GM23338 (cell line): ENCODE measurements around the gene ZNF48. TPM values are rescaled to one million over a fixed set of nuclear protein-coding genes. Genes with fewer than 3 reads are reported as not detected.

Source experiments
- ATAC-seq: fragments of 200-7000 bp; cut with Tn5 transposase; 3 replicates; pipeline ENCODE4 v1.9.1; 2020
- DNase-seq: peaks from one replicate; pipeline ENCODE4 v3.0.0-alpha.2; 2015; ENCODE audit warnings: low spot score
- H2AFZ ChIP-seq: fragments of 200-600 bp; sonication (generic); 2 replicates; pipeline ENCODE4 v1.8.0; 2016; ENCODE audit warnings: antibody characterized with exemption, mild to moderate bottlenecking, moderate library complexity
- H3F3A ChIP-seq: fragments of 200-600 bp; sonication (generic); replicated peaks from 2 replicates; pipeline ENCODE4 v1.8.0; 2017; ENCODE audit warnings: antibody characterized with exemption, mixed run types, low read depth
- H3K27ac ChIP-seq: fragments of 200-600 bp; sonication (generic); 2 replicates; pipeline ENCODE4 v1.6.1; 2016; ENCODE audit warnings: low read depth
- H3K27me3 ChIP-seq: fragments of 200-600 bp; sonication (generic); 2 replicates; pipeline ENCODE4 v1.8.0; 2016; ENCODE audit warnings: mild to moderate bottlenecking, mixed run types, moderate library complexity; ENCODE audit not compliant: insufficient read depth
- H3K36me3 ChIP-seq: fragments of 200-600 bp; sonication (generic); 2 replicates; pipeline ENCODE4 v1.8.0; 2016; ENCODE audit warnings: mild to moderate bottlenecking; ENCODE audit not compliant: insufficient read depth
- H3K4me1 ChIP-seq: fragments of 200-600 bp; sonication (generic); 2 replicates; pipeline ENCODE4 v1.8.0; 2016; ENCODE audit warnings: mild to moderate bottlenecking, moderate library complexity; ENCODE audit not compliant: insufficient read depth
- H3K4me2 ChIP-seq: fragments of 200-600 bp; sonication (generic); 2 replicates; pipeline ENCODE4 v1.7.1; 2017; ENCODE audit warnings: mixed run types
- H3K4me3 ChIP-seq: fragments of 200-600 bp; sonication (generic); 2 replicates; pipeline ENCODE4 v1.6.1; 2016; ENCODE audit warnings: mixed run types
- H3K79me2 ChIP-seq: fragments of 200-600 bp; sonication (generic); replicated peaks from 2 replicates; pipeline ENCODE4 v1.8.0; 2017; ENCODE audit warnings: mild to moderate bottlenecking; ENCODE audit not compliant: insufficient read depth
- H3K9me2 ChIP-seq: fragments of 200-600 bp; sonication (generic); 2 replicates; pipeline ENCODE4 v1.8.0; 2017; ENCODE audit not compliant: insufficient read depth
- H4K20me1 ChIP-seq: fragments of 200-600 bp; sonication (generic); replicated peaks from 2 replicates; pipeline ENCODE4 v1.8.0; 2017; ENCODE audit warnings: mild to moderate bottlenecking; ENCODE audit not compliant: insufficient read depth
- H3K27ac Mint-ChIP-seq: 2 replicates; pipeline ENCODE4 v1.8.0; 2020; ENCODE audit warnings: inconsistent platforms, mild to moderate bottlenecking, moderate library complexity, mixed read lengths
- H3K27me3 Mint-ChIP-seq: 3 replicates; pipeline ENCODE4 v1.8.0; 2022; ENCODE audit warnings: low read depth, mild to moderate bottlenecking, moderate library complexity, mixed read lengths, inconsistent platforms; ENCODE audit not compliant: insufficient read depth, poor library complexity
- H3K36me3 Mint-ChIP-seq: 3 replicates; pipeline ENCODE4 v1.8.0; 2021; ENCODE audit warnings: low read depth, mild to moderate bottlenecking, inconsistent platforms, moderate library complexity, mixed read lengths
- H3K4me1 Mint-ChIP-seq: 3 replicates; pipeline ENCODE4 v1.8.0; 2020; ENCODE audit warnings: mild to moderate bottlenecking, inconsistent platforms, mixed read lengths
- H3K4me3 Mint-ChIP-seq: 3 replicates; pipeline ENCODE4 v1.8.0; 2021; ENCODE audit warnings: moderate library complexity, mild to moderate bottlenecking, inconsistent platforms, mixed read lengths
- H3K9me3 Mint-ChIP-seq: 3 replicates; pipeline ENCODE4 v1.8.0; 2020; ENCODE audit warnings: moderate library complexity, mild to moderate bottlenecking, inconsistent platforms, mixed read lengths
- CREB1 ChIP-seq: fragments of 250-450 bp; sonication (Bioruptor Pico); IDR thresholded peaks from 2 replicates; pipeline ENCODE4 v1.5.0; 2020; ENCODE audit warnings: low read depth, mild to moderate bottlenecking, moderate library complexity
- EZH2 ChIP-seq: fragments of 200-600 bp; sonication (generic); IDR thresholded peaks from one replicate; pipeline ENCODE4 v1.8.0; 2017; ENCODE audit warnings: antibody characterized with exemption, mild to moderate bottlenecking, low read depth; ENCODE audit not compliant: unreplicated experiment
- EZH2phosphoT487 ChIP-seq: fragments of 200-600 bp; sonication (generic); IDR thresholded peaks from one replicate; pipeline ENCODE4 v1.8.1; 2018; ENCODE audit warnings: antibody characterized with exemption; ENCODE audit not compliant: unreplicated experiment
- JUNB ChIP-seq: IDR thresholded peaks from one replicate; pipeline ENCODE4 v1.6.1; 2016; ENCODE audit warnings: antibody characterized with exemption; ENCODE audit not compliant: unreplicated experiment
- NANOG ChIP-seq: IDR thresholded peaks from 2 replicates; pipeline ENCODE4 v1.6.1; 2016; ENCODE audit warnings: antibody characterized with exemption, borderline replicate concordance
- POLR2AphosphoS5 ChIP-seq: IDR thresholded peaks from 2 replicates; pipeline ENCODE4 v1.6.1; 2016; ENCODE audit warnings: antibody characterized with exemption, low read depth
- STAT1 ChIP-seq: IDR thresholded peaks from one replicate; pipeline ENCODE4 v1.6.1; 2016; ENCODE audit warnings: antibody characterized with exemption; ENCODE audit not compliant: unreplicated experiment
- ZNF114 ChIP-seq: fragments of 250-450 bp; sonication (Bioruptor Pico); IDR thresholded peaks from 2 replicates; pipeline ENCODE4 v1.5.0; 2020; ENCODE audit warnings: mild to moderate bottlenecking, moderate library complexity
- ZNF331 ChIP-seq: fragments of 250-450 bp; sonication (Bioruptor Pico); IDR thresholded peaks from 2 replicates; pipeline ENCODE4 v1.5.0; 2020; ENCODE audit warnings: low read depth, mild to moderate bottlenecking, moderate library complexity
- polyA plus RNA-seq: library from polyadenylated mRNA; unstranded; fragments of >200 nt; fragmentation: Nextera tagmentation; extraction: Ambion mirVana; gene quantifications from 2 replicates; pipeline ENCODE4 v1.2.1, GENCODE V29; 2016
- total RNA-seq: library from RNA; depleted of rRNA; stranded (reverse); fragments of >200 nt; shearing (Covaris generic); gene quantifications from 2 replicates; pipeline ENCODE4 v1.2.3, GENCODE V29; 2014
- TF ChIP-seq, protein P1 (sequence below): IDR thresholded peaks from one replicate; pipeline ENCODE4 v1.6.1; 2018; ENCODE audit warnings: antibody characterized with exemption; ENCODE audit not compliant: unreplicated experiment
- TF ChIP-seq, protein P2 (sequence below), 2 experiments: fragments of 200-600 bp in 1 of 2; sonication (generic) in 1 of 2; conservative IDR thresholded peaks; 2 replicates each; pipeline versions ENCODE4 v1.5.1 to v1.6.1; 2016 to 2017; ENCODE audit warnings: antibody characterized with exemption in 2 of 2, low read depth in 2 of 2, mild to moderate bottlenecking in 2 of 2, moderate library complexity in 1 of 2

Gene ZNF48
- total and polyA plus RNA-seq, 2 experiments from 2014 or later, result 4.8 to 44.3 TPM

DNA sequence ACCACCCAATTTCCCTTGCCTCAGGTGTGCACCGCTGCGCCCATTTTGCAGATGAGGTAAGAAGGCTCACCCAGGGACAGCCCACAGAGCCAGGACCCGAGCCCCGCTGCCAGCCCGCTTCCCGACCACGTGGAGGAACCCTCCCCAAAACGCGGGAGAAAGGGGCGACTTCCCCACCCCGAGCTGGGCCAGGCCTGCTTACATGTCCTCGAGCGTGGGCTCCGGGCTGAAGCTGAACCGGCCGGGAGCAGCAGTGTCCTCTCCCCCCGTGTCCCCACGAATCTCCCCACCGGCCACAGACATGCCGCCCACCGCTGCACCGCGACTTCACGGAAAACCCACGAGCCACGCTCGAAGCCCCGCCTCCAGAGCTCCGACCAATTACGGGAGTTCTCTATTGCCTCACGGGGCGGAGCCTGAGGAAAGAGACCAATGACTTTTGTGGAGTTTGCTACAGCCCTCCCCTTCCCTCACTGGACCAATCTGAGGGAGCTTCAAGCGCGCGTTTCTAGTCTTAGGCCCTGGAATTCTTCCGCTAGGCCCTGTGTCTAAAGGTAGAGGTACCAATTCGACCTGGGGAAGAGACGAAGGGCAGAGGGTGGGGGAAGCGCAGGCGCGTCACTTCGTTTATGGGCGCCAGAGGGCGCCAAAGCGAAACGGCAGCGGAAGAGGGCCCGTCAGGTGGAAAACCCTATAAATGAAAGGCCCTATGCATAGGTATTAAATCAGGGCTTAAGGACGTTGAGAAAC, 34.6 kb downstream of the ZNF48 start, which contains the start of gene DCTPP1 (continued):
- TF ChIP-seq, protein P1, sequence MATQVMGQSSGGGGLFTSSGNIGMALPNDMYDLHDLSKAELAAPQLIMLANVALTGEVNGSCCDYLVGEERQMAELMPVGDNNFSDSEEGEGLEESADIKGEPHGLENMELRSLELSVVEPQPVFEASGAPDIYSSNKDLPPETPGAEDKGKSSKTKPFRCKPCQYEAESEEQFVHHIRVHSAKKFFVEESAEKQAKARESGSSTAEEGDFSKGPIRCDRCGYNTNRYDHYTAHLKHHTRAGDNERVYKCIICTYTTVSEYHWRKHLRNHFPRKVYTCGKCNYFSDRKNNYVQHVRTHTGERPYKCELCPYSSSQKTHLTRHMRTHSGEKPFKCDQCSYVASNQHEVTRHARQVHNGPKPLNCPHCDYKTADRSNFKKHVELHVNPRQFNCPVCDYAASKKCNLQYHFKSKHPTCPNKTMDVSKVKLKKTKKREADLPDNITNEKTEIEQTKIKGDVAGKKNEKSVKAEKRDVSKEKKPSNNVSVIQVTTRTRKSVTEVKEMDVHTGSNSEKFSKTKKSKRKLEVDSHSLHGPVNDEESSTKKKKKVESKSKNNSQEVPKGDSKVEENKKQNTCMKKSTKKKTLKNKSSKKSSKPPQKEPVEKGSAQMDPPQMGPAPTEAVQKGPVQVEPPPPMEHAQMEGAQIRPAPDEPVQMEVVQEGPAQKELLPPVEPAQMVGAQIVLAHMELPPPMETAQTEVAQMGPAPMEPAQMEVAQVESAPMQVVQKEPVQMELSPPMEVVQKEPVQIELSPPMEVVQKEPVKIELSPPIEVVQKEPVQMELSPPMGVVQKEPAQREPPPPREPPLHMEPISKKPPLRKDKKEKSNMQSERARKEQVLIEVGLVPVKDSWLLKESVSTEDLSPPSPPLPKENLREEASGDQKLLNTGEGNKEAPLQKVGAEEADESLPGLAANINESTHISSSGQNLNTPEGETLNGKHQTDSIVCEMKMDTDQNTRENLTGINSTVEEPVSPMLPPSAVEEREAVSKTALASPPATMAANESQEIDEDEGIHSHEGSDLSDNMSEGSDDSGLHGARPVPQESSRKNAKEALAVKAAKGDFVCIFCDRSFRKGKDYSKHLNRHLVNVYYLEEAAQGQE, result no peak
- TF ChIP-seq NANOG (no peak), CREB1 (CRISPR knock-in tag) (peak; percentile 79), ZNF331 (no peak), EZH2 (no peak), EZH2phosphoT487 (no peak), ZNF114 (no peak), STAT1 (no peak), JUNB (no peak)

DNA sequence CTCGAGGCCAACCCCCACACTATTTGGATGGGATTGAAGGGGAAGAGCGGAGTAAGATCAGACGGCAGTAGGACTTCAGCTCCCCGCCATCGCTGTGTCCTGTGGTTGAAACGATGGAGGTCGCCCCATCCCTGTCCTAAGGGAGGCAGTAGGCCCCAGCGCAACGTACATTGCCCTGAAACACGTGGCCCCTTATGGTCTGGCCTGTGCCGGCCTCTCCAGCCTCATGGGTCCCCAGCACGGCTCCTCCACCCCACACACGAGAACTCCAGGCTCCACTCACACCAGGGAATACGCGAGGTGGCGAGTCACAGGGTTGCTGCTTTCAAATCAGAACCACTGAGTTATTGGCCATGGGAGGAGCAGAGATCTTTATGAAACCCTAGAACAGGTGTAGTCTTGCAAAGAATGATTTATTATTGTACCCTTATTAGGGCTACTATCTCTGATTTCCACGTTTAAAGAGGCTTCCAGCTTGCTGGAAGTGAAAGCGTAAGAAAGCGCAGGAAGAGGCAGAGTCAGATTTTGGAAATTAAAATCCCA, 35.3 kb downstream of the ZNF48 start:
- peak overlapping the region; percentile 56; the same call in 1 of the 2 replicates for H3K27ac ChIP-seq
- H3K4me3 ChIP-seq, result peak overlapping the region; percentile 6; the same call in 1 of the 2 replicates

More for the DNA sequence above, 35.3 kb downstream of the ZNF48 start:
- peak overlapping the region; percentile 35 for H3K4me2 ChIP-seq
- peaks cover 15% of the 10 kb centered on the region for H3K4me1 ChIP-seq
- peaks cover 32% of the 10 kb centered on the region for H3K79me2 ChIP-seq
- no peaks in the 10 kb centered on the region for H3K27me3 ChIP-seq
- Mint-ChIP-seq H3K27me3 (peaks cover 14% of the 10 kb centered on the region), H3K9me3 (no peaks in the 10 kb centered on the region; the same call in 2 of the 3 replicates), H3K36me3 (peaks cover 33% of the 10 kb centered on the region), H3K4me1 (peaks cover 11% of the 10 kb centered on the region), H3K27ac (no peak overlapping the region), H3K4me3 (no peak overlapping the region)
- peaks cover 7% of the 10 kb centered on the region; the same call in 1 of the 2 replicates for H3K36me3 ChIP-seq
- ATAC-seq (peak; percentile 68), DNase-seq (no peak)
- H3K9me2 ChIP-seq, result no peaks in the 10 kb centered on the region
- H4K20me1 ChIP-seq, result peaks cover 10% of the 10 kb centered on the region; the same call in 1 of the 2 replicates
- TF ChIP-seq JUNB (no peak), POLR2AphosphoS5 (peak; percentile 0; the same call in 1 of the 2 replicates), ZNF114 (no peak), EZH2 (no peak)
- TF ChIP-seq, protein P2, sequence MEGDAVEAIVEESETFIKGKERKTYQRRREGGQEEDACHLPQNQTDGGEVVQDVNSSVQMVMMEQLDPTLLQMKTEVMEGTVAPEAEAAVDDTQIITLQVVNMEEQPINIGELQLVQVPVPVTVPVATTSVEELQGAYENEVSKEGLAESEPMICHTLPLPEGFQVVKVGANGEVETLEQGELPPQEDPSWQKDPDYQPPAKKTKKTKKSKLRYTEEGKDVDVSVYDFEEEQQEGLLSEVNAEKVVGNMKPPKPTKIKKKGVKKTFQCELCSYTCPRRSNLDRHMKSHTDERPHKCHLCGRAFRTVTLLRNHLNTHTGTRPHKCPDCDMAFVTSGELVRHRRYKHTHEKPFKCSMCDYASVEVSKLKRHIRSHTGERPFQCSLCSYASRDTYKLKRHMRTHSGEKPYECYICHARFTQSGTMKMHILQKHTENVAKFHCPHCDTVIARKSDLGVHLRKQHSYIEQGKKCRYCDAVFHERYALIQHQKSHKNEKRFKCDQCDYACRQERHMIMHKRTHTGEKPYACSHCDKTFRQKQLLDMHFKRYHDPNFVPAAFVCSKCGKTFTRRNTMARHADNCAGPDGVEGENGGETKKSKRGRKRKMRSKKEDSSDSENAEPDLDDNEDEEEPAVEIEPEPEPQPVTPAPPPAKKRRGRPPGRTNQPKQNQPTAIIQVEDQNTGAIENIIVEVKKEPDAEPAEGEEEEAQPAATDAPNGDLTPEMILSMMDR (conservative IDR thresholded peaks at IDR 0.05; ENCODE audit: low read depth in 2 of 2), result peak; percentile 15 to 18; a peak in 3 of 4 replicates
- H2AFZ ChIP-seq, result peak overlapping the region; percentile 95
- H3F3A ChIP-seq, result peaks cover 11% of the 10 kb centered on the region
